Neuronal stem cell (in vitro differentiated cells): Measurements from ENCODE around the gene PNMA8A.
"Not testable (repeated sequence)": the region's sequence is repeated elsewhere in the genome, so short reads cannot be mapped to it uniquely, and the experiment has no call there.

Source experiments
- DNase-seq: peaks from one replicate; pipeline ENCODE4 v3.0.0-alpha.2; 2013; ENCODE audit warnings: low spot score
- H2AFZ ChIP-seq: one replicate; pipeline ENCODE4 v1.6.1; 2013; ENCODE audit warnings: mild to moderate bottlenecking, low read length, inconsistent platforms
- H2AK5ac ChIP-seq: 2 replicates; pipeline ENCODE4 v1.6.1; 2013; ENCODE audit warnings: low read depth, mild to moderate bottlenecking, inconsistent platforms, low read length, moderate library complexity, mixed read lengths
- H2BK120ac ChIP-seq: 2 replicates; pipeline ENCODE4 v1.6.1; 2013; ENCODE audit warnings: low read depth, mild to moderate bottlenecking, inconsistent platforms, low read length, moderate library complexity, mixed read lengths
- H2BK12ac ChIP-seq: one replicate; pipeline ENCODE4 v1.6.1; 2013; ENCODE audit warnings: low read length, inconsistent platforms
- H2BK15ac ChIP-seq: 2 replicates; pipeline ENCODE4 v1.6.1; 2013; ENCODE audit warnings: mild to moderate bottlenecking, low read length, inconsistent platforms, mixed read lengths
- H2BK5ac ChIP-seq: one replicate; pipeline ENCODE4 v1.6.1; 2013; ENCODE audit warnings: inconsistent platforms, mild to moderate bottlenecking, low read length, moderate library complexity
- H3K14ac ChIP-seq: one replicate; pipeline ENCODE4 v1.6.1; 2013; ENCODE audit warnings: low read length, inconsistent platforms
- H3K18ac ChIP-seq: 2 replicates; pipeline ENCODE4 v1.6.1; 2013; ENCODE audit warnings: low read length, inconsistent platforms
- H3K23ac ChIP-seq: 2 replicates; pipeline ENCODE4 v1.6.1; 2013; ENCODE audit warnings: low read depth, mild to moderate bottlenecking, mixed read lengths, low read length, inconsistent platforms; ENCODE audit not compliant: poor library complexity
- H3K27ac ChIP-seq: replicated peaks from 3 replicates; pipeline ENCODE4 v1.5.1; 2013; ENCODE audit warnings: low read length, inconsistent platforms
- H3K27me3 ChIP-seq, 3 experiments: 2 replicates each; pipeline ENCODE4 v1.6.1; 2013; ENCODE audit warnings: low read length in 3 of 3, mild to moderate bottlenecking in 2 of 3, inconsistent platforms in 1 of 3, low read depth in 1 of 3, mixed read lengths in 1 of 3, moderate library complexity in 1 of 3; ENCODE audit not compliant: control insufficient read depth in 3 of 3, insufficient read depth in 3 of 3
- H3K36me3 ChIP-seq, 2 donors: replicated peaks in 1 of 2; 2 replicates each; pipeline ENCODE4 v1.6.1; 2013; ENCODE audit warnings: low read length in 2 of 2; ENCODE audit not compliant: control insufficient read depth in 2 of 2, insufficient read depth in 2 of 2
- H3K4ac ChIP-seq: 2 replicates; pipeline ENCODE4 v1.6.1; 2013; ENCODE audit warnings: inconsistent platforms, mild to moderate bottlenecking, low read length, moderate library complexity
- H3K4me1 ChIP-seq, 2 donors: 1 replicate in 1 of 2; 2 replicates in 1 of 2; pipeline ENCODE4 v1.6.1; 2013; ENCODE audit warnings: low read length in 2 of 2, low read depth in 1 of 2; ENCODE audit not compliant: control insufficient read depth in 2 of 2, insufficient read depth in 1 of 2
- H3K4me2 ChIP-seq: one replicate; pipeline ENCODE4 v1.6.1; 2013; ENCODE audit warnings: mild to moderate bottlenecking, low read length, inconsistent platforms; ENCODE audit not compliant: insufficient read depth, poor library complexity, severe bottlenecking
- H3K4me3 ChIP-seq, 2 donors: 2 replicates each; pipeline ENCODE4 v1.5.1; 2013; ENCODE audit warnings: low read length in 2 of 2, mild to moderate bottlenecking in 2 of 2, inconsistent platforms in 1 of 2, moderate library complexity in 1 of 2
- H3K79me1 ChIP-seq: one replicate; pipeline ENCODE4 v1.6.1; 2013; ENCODE audit warnings: low read depth, mild to moderate bottlenecking, inconsistent platforms, low read length, moderate library complexity
- H3K9ac ChIP-seq: one replicate; pipeline ENCODE4 v1.6.1; 2013; ENCODE audit warnings: mild to moderate bottlenecking, low read depth, low read length, inconsistent platforms; ENCODE audit not compliant: poor library complexity
- H3K9me3 ChIP-seq, 2 donors: replicated peaks in 1 of 2; 2 replicates each; pipeline versions ENCODE3 to v1.6.1; 2013; ENCODE audit warnings: low read length in 2 of 2, mild to moderate bottlenecking in 2 of 2, inconsistent platforms in 1 of 2, low read depth in 1 of 2, mixed read lengths in 1 of 2, moderate library complexity in 1 of 2; ENCODE audit not compliant: control insufficient read depth in 2 of 2, insufficient read depth in 1 of 2
- H4K8ac ChIP-seq: one replicate; pipeline ENCODE4 v1.6.1; 2013; ENCODE audit warnings: low read depth, mild to moderate bottlenecking, inconsistent platforms, low read length, moderate library complexity
- H4K91ac ChIP-seq: one replicate; pipeline ENCODE4 v1.6.1; 2013; ENCODE audit warnings: low read length, low read depth, mild to moderate bottlenecking, inconsistent platforms; ENCODE audit not compliant: poor library complexity
- WGBS, 2 donors: extraction: QIAGEN DNeasy Blood & Tissue Kit; methylation state at CpG; one replicate each; pipeline ENCODE4 v1.1.7; 2013; ENCODE audit warnings: missing lambda C conversion rate in 2 of 2, mixed read lengths in 1 of 2; ENCODE audit not compliant: insufficient read length in 2 of 2, insufficient replicate concordance in 1 of 2; ENCODE audit errors: extremely low coverage in 2 of 2; 5-methylcytosine and 5-hydroxymethylcytosine counted together

The PNMA8A gene

DNA sequence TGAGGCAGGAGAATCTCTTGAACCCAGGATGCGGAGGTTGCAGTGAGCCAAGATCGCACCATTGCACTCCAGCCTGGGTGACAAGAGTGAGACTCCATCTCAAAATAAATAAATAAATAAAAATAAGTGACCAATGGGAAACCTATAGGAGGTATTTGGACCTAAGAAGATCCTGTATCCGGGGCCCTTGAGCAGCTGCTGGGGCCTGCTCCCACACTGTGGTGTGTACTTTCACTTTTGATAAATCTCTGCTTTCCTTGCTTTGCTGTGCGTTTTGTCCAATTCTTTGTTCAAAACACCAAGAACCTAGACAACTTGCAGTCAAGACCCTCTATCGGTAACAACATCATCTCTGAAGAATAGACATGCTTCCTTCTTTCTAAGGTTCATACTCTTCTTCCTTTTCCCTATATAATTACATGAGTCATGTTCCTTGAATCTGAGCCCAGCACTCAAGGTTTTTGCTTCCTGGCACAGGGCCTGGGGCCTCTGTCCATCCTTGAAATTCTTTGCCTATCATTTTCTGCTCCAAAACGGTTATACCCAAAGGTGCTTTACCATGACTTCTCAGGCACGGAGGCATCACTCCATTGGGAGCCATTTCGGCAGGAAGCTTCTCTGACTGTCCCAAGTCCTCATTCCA is 28.4 kb downstream of the PNMA8A start:
- H2BK5ac ChIP-seq = no peak overlapping the region
- H3K4ac ChIP-seq = no peak overlapping the region
- H2AK5ac ChIP-seq = no peak overlapping the region
- no peak overlapping the region for H3K4me3 ChIP-seq
- H3K18ac ChIP-seq = no peak overlapping the region
- no peak overlapping the region for H4K91ac ChIP-seq
- H3K27ac ChIP-seq = no peak overlapping the region
- H3K9ac ChIP-seq = no peak overlapping the region
- H2AFZ ChIP-seq = peak overlapping the region; percentile 40
- no peaks in the 10 kb centered on the region for H3K36me3 ChIP-seq
- H3K79me1 ChIP-seq = no peaks in the 10 kb centered on the region
- no peak overlapping the region for H2BK12ac ChIP-seq
- H3K9me3 ChIP-seq = no peaks in the 10 kb centered on the region
- DNase-seq = no peak
- H4K8ac ChIP-seq = no peak overlapping the region
- H3K23ac ChIP-seq = no peak overlapping the region
- no peaks in the 10 kb centered on the region for H3K4me1 ChIP-seq
- H2BK120ac ChIP-seq = no peak overlapping the region
- H2BK15ac ChIP-seq = no peak overlapping the region
- WGBS, 2 donors = no CpG with 5 or more reads among the region's 8 CpGs
- no peak overlapping the region for H3K14ac ChIP-seq
- H3K27me3 ChIP-seq = no peaks in the 10 kb centered on the region
- no peak overlapping the region for H3K4me2 ChIP-seq

DNA sequence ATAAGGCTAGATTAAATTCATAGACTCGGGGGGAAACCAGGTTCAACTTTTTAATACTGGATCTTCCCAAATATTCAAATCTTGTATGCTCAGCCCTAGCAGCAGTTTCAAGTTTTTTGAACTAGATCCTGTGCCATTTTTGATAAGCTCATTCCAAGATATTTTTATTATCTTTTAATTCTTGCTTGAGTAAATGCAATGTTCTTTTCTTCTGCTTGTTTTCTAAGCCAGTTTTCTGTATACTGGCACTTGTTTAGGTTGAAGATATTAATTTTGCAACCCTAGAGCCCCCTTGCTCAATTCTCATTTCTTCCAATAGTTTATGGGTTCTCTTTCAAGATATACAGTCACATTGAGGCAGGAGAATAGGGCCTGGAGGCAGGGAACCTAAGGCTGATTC is 29.5 kb downstream of the PNMA8A start:
- Histone ChIP-seq H3K4me3 (no peak overlapping the region), H2BK5ac (no peak overlapping the region), H3K4me1 (no peaks in the 10 kb centered on the region), H3K79me1 (no peaks in the 10 kb centered on the region), H4K8ac (no peak overlapping the region), H2BK15ac (no peak overlapping the region), H2BK12ac (no peak overlapping the region), H3K4me2 (no peak overlapping the region), H2AFZ (peak overlapping the region; percentile 59), H3K4ac (no peak overlapping the region), H3K9ac (no peak overlapping the region), H3K23ac (no peak overlapping the region), H4K91ac (no peak overlapping the region), H2AK5ac (no peak overlapping the region), H3K36me3 (no peaks in the 10 kb centered on the region), H3K18ac (no peak overlapping the region), H2BK120ac (no peak overlapping the region), H3K27ac (no peak overlapping the region), H3K14ac (no peak overlapping the region), H3K9me3 (no peaks in the 10 kb centered on the region), H3K27me3 (no peaks in the 10 kb centered on the region)
- no CpG with 5 or more reads among the region's 1 CpG for WGBS, 2 donors
- no peak for DNase-seq

DNA sequence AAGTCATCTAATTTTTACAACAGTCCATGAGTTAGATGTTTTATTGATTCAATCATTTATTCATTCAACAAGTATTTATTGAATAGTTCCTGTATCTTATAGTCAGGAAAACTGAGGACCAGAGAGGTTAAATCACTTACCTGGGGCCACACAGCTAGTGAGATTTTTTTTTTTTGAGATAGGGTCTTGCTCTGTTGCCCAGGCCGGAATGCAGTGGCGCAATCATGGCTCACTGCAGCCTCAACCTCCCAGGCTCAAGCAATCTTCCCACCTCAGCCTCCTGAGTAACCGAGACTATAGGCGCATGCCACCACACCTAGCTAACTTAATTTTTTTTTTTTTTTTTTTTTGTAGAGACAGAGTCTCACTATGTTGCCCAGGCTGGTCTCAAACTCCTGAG is 35.7 kb downstream of the PNMA8A start:
- not testable (repeated sequence) for H2AK5ac ChIP-seq, H2BK120ac ChIP-seq, H2BK5ac ChIP-seq, H3K79me1 ChIP-seq, H4K8ac ChIP-seq, H3K27me3 ChIP-seq, H3K4me2 ChIP-seq, H3K4me3 ChIP-seq, H3K9ac ChIP-seq, H3K23ac ChIP-seq, H3K27ac ChIP-seq, H3K18ac ChIP-seq, H3K36me3 ChIP-seq, H2AFZ ChIP-seq, H4K91ac ChIP-seq, H3K4me1 ChIP-seq, H3K9me3 ChIP-seq, DNase-seq, H2BK12ac ChIP-seq, H2BK15ac ChIP-seq, H3K4ac ChIP-seq, H3K14ac ChIP-seq
- WGBS, 2 donors = no CpG with 5 or more reads among the region's 4 CpGs

DNA sequence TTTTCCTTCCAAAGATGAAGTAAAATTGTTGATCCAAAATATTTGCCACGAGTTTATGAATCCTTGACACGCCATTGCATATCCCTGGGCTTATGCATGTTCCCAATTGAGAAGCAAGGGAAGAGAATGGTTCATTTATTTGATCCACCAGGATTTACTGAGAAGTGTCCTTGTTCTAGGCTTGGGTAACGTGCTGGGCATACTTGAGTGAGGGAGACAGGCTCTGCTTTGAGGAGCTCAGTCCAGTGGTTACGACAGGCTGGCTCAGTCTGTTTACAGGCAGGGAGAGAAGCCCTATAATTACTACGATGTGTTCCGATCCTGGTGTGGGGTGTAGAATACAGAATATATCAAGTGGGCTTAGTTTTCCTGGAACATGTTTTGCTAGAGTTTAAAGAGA is 36.4 kb downstream of the PNMA8A start:
- DNase-seq = no peak
- Histone ChIP-seq H3K4me3 (no peak overlapping the region), H3K36me3 (no peaks in the 10 kb centered on the region), H4K91ac (no peak overlapping the region), H2BK120ac (no peak overlapping the region), H3K14ac (no peak overlapping the region), H2BK12ac (no peak overlapping the region), H2BK5ac (no peak overlapping the region), H3K9ac (no peak overlapping the region), H3K27me3 (no peaks in the 10 kb centered on the region), H2AFZ (no peak overlapping the region), H3K23ac (no peak overlapping the region), H4K8ac (no peak overlapping the region), H3K4ac (no peak overlapping the region), H3K4me1 (peaks cover 0 to under 1% of the 10 kb centered on the region in 2 donors), H3K79me1 (no peaks in the 10 kb centered on the region), H3K9me3 (no peaks in the 10 kb centered on the region), H3K27ac (no peak overlapping the region), H3K4me2 (no peak overlapping the region), H2AK5ac (no peak overlapping the region), H2BK15ac (no peak overlapping the region), H3K18ac (no peak overlapping the region)
- WGBS, 2 donors = no CpG with 5 or more reads among the region's 6 CpGs
